NCI-H2107 (cell line): ENCODE data around the gene ICA1L.
"Not testable (repeated sequence)": the region's sequence is repeated elsewhere in the genome, so short reads cannot be mapped to it uniquely, and the experiment has no call there.

ENCODE experiments used
- DNase-seq: peaks from one replicate; lab custom pipeline; 2025; lab: John Stamatoyannopoulos, UW

Gene ICA1L

GRCh38 chr2:202847693-202848524 lies 23.7 kb downstream of the ICA1L start:
- no peak for DNase-seq

GRCh38 chr2:202844656-202845055 lies 26.9 kb downstream of the ICA1L start:
- no peak for DNase-seq

- DNase-seq = no peak
Measured at GRCh38 chr2:202842690-202843089, 28.9 kb downstream of the ICA1L start.

- no peak for DNase-seq
Measured at GRCh38 chr2:202841090-202841867, 30.3 kb downstream of the ICA1L start.

GRCh38 chr2:202831242-202832220 lies 40.0 kb downstream of the ICA1L start:
- DNase-seq = no peak

GRCh38 chr2:202824901-202825300 lies 46.7 kb downstream of the ICA1L start:
- DNase-seq = no peak

GRCh38 chr2:202822411-202822810 lies 49.2 kb downstream of the ICA1L start:
- no peak for DNase-seq

- DNase-seq = no peak
Measured at GRCh38 chr2:202821206-202822160, 50.1 kb downstream of the ICA1L start.

GRCh38 chr2:202818321-202818720 lies 53.2 kb downstream of the ICA1L start:
- DNase-seq = no peak

- no peak for DNase-seq
Measured at GRCh38 chr2:202817771-202818170, 53.8 kb downstream of the ICA1L start.

- no peak for DNase-seq
Measured at GRCh38 chr2:202815548-202816360, 55.8 kb downstream of the ICA1L start.

- no peak for DNase-seq
Measured at GRCh38 chr2:202814226-202814625, 57.3 kb downstream of the ICA1L start.

GRCh38 chr2:202813387-202813786 lies 58.2 kb downstream of the ICA1L start:
- DNase-seq = no peak

- DNase-seq = no peak
Measured at GRCh38 chr2:202808754-202809153, 62.8 kb downstream of the ICA1L start.

GRCh38 chr2:202807431-202808138 lies 64.0 kb downstream of the ICA1L start:
- DNase-seq = not testable (repeated sequence)

- not testable (repeated sequence) for DNase-seq
Measured at GRCh38 chr2:202805911-202806310, 65.7 kb downstream of the ICA1L start.

- DNase-seq = no peak
Measured at GRCh38 chr2:202797944-202798343, 73.6 kb downstream of the ICA1L start.

- no peak for DNase-seq
Measured at GRCh38 chr2:202790676-202791075, 80.9 kb downstream of the ICA1L start.

- no peak for DNase-seq
Measured at GRCh38 chr2:202786842-202787241, 84.7 kb downstream of the ICA1L start.
